GM21423 (cell line): ENCODE results near the gene KRTAP5-10.
"Not testable (repeated sequence)": the region's sequence is repeated elsewhere in the genome, so short reads cannot be mapped to it uniquely, and the experiment has no call there.

Experiments
- ATAC-seq: cut with Tn5 transposase; IDR thresholded peaks from one replicate; pipeline ENCODE4 v1.9.1; 2021; ENCODE audit warnings: mild to moderate bottlenecking, moderate library complexity; ENCODE audit not compliant: unreplicated experiment

Gene KRTAP5-10

GRCh38 chr11:71565263-71565662 is at the start of gene KRTAP5-10:
KRTAP5-10 (plus strand) TSS chr11:71565563; CDS start chr11:71565588, 25 bp downstream.
- ATAC-seq = no peak

- ATAC-seq = no peak
Observed at GRCh38 chr11:71518506-71519471, 46.6 kb upstream of the KRTAP5-10 start.

GRCh38 chr11:71519546-71519945 is 45.8 kb upstream of the KRTAP5-10 start:
- ATAC-seq = no peak

- ATAC-seq = no peak
Observed at GRCh38 chr11:71525188-71525937, 40.0 kb upstream of the KRTAP5-10 start.

GRCh38 chr11:71525938-71526495 is 39.3 kb upstream of the KRTAP5-10 start:
- ATAC-seq = no peak

- not testable (repeated sequence) for ATAC-seq
Observed at GRCh38 chr11:71526796-71527575, 38.4 kb upstream of the KRTAP5-10 start, which contains the start of gene KRTAP5-7. KRTAP5-7 (plus strand) TSS chr11:71527267; CDS start chr11:71527301, 34 bp downstream.

- ATAC-seq = no peak
Observed at GRCh38 chr11:71527576-71528210, 37.7 kb upstream of the KRTAP5-10 start.

GRCh38 chr11:71530602-71531001 is 34.8 kb upstream of the KRTAP5-10 start:
- ATAC-seq = no peak

GRCh38 chr11:71532036-71532610 is 33.2 kb upstream of the KRTAP5-10 start:
- no peak for ATAC-seq

GRCh38 chr11:71534711-71535608 is 30.4 kb upstream of the KRTAP5-10 start:
- not testable (repeated sequence) for ATAC-seq

- ATAC-seq = no peak
Observed at GRCh38 chr11:71535825-71536224, 29.5 kb upstream of the KRTAP5-10 start.

- no peak for ATAC-seq
Observed at GRCh38 chr11:71537537-71537936, 27.8 kb upstream of the KRTAP5-10 start.

GRCh38 chr11:71537977-71538665 is 27.2 kb upstream of the KRTAP5-10 start, which contains the start of gene KRTAP5-8:
KRTAP5-8 (plus strand) TSS chr11:71538025; CDS start chr11:71538056, 31 bp downstream.
- ATAC-seq = not testable (repeated sequence)

- ATAC-seq = no peak
Observed at GRCh38 chr11:71538666-71538990, 26.7 kb upstream of the KRTAP5-10 start.

- ATAC-seq = no peak
Observed at GRCh38 chr11:71539017-71539416, 26.3 kb upstream of the KRTAP5-10 start.

- not testable (repeated sequence) for ATAC-seq
Observed at GRCh38 chr11:71539971-71540370, 25.4 kb upstream of the KRTAP5-10 start.

- ATAC-seq = not testable (repeated sequence)
Observed at GRCh38 chr11:71540521-71541304, 24.6 kb upstream of the KRTAP5-10 start.
